GM12878 (cell line): ENCODE measurements around the gene EPHB2. TPM values are rescaled to one million over a fixed set of nuclear protein-coding genes. Genes with fewer than 3 reads are reported as not detected.

Experiments used
- ATAC-seq: fragments of 200-7000 bp; cut with Tn5 transposase; 3 replicates; pipeline ENCODE4 v1.9.1; 2020; ENCODE audit warnings: mild to moderate bottlenecking, moderate library complexity
- BruUV-seq: library from RNA; stranded (reverse); fragments of 400-500 nt; replicated peaks from 2 replicates; lab custom pipeline; 2021; lab: Mats Ljungman, UMichigan
- CTCF ChIA-PET: fragments of 300-600 bp; sonication (Branson Sonifier 250); formaldehyde crosslinking; extraction: SDS; loops from one replicate; lab custom pipeline; 2021; ENCODE audit warnings: inconsistent platforms; lab: Yijun Ruan, JAX
- POLR2A ChIA-PET: fragments of 350-600 bp; formaldehyde crosslinking; extraction: SDS; loops from one replicate; lab custom pipeline; 2021; ENCODE audit warnings: inconsistent platforms; lab: Charles Lee
- RAD21 ChIA-PET: fragments of 300-600 bp; sonication (Branson Sonifier 250); formaldehyde crosslinking; loops from one replicate; lab custom pipeline; 2023; ENCODE audit warnings: antibody characterized with exemption; ENCODE audit not compliant: unreplicated experiment; lab: Charles Lee
- SMC1A ChIA-PET: fragments of 300-600 bp; sonication (Branson Sonifier 250); formaldehyde crosslinking; loops from one replicate; lab custom pipeline; 2023; ENCODE audit not compliant: unreplicated experiment, uncharacterized antibody; lab: Charles Lee
- DNase-seq: peaks from one replicate; pipeline ENCODE4 v3.0.0-alpha.2; 2011; ENCODE audit warnings: low read depth, low spot score
- FAIRE-seq: peaks from 3 replicates; lab custom pipeline; 2011; peaks lifted over from hg19 to GRCh38; lab: Jason Lieb, UNC
- H2AFZ ChIP-seq: 2 replicates; pipeline ENCODE4 v1.6.0; 2011; ENCODE audit warnings: low read depth, low read length, control low read depth; ENCODE audit not compliant: control insufficient read depth
- H3K27ac ChIP-seq: 2 replicates; pipeline ENCODE4 v1.5.1; 2011; ENCODE audit warnings: control low read depth; ENCODE audit not compliant: control insufficient read depth, insufficient read depth
- H3K27me3 ChIP-seq, 2 experiments: replicated peaks in 1 of 2; 2 replicates each; pipeline versions ENCODE4 v1.6.0 to v1.6.1; 2011; ENCODE audit warnings: low read length in 1 of 2; ENCODE audit not compliant: control insufficient read depth in 2 of 2, insufficient read depth in 2 of 2
- H3K36me3 ChIP-seq, 2 experiments: 2 replicates each; pipeline ENCODE4 v1.5.1; 2011; ENCODE audit warnings: low read length in 1 of 2; ENCODE audit not compliant: control insufficient read depth in 2 of 2, insufficient read depth in 2 of 2
- H3K4me1 ChIP-seq: 2 replicates; pipeline ENCODE4 v1.6.1; 2011; ENCODE audit warnings: mild to moderate bottlenecking, low read length, moderate library complexity, mixed read lengths; ENCODE audit not compliant: control insufficient read depth, insufficient read depth
- H3K4me2 ChIP-seq: 2 replicates; pipeline ENCODE4 v1.6.0; 2011; ENCODE audit warnings: control low read depth; ENCODE audit not compliant: control insufficient read depth, insufficient read depth
- H3K4me3 ChIP-seq: fragments of 200-600 bp; sonication (generic); 2 replicates; pipeline ENCODE4 v1.5.1; 2016
- H3K79me2 ChIP-seq: 2 replicates; pipeline ENCODE4 v1.6.0; 2011; ENCODE audit warnings: low read length; ENCODE audit not compliant: control insufficient read depth, insufficient read depth
- H3K9ac ChIP-seq: 2 replicates; pipeline ENCODE4 v1.8.0; 2011; ENCODE audit warnings: low read length, control low read depth, mixed read lengths; ENCODE audit not compliant: control insufficient read depth, insufficient read depth
- H3K9me3 ChIP-seq: replicated peaks from 3 replicates; pipeline ENCODE4 v1.5.1; 2011; ENCODE audit warnings: mild to moderate bottlenecking, low read length; ENCODE audit not compliant: control insufficient read depth, insufficient read depth
- H4K20me1 ChIP-seq: 2 replicates; pipeline ENCODE4 v1.6.0; 2011; ENCODE audit not compliant: control insufficient read depth, insufficient read depth
- ESRRA ChIP-seq: IDR thresholded peaks from 2 replicates; pipeline ENCODE4 v1.6.1; 2012; ENCODE audit warnings: mild to moderate bottlenecking, low read length, improper control_type of control experiment
- GATAD2B ChIP-seq: fragments of 450-650 bp; conservative IDR thresholded peaks from 2 replicates; pipeline ENCODE4 v1.6.1; 2017; ENCODE audit warnings: low read depth, mild to moderate bottlenecking, moderate library complexity
- IRF4 ChIP-seq: IDR thresholded peaks from 2 replicates; pipeline ENCODE4 v1.6.1; 2011; ENCODE audit warnings: low read depth, low read length
- NR2C1 ChIP-seq: fragments of 450-650 bp; IDR thresholded peaks from 2 replicates; pipeline ENCODE4 v1.6.1; 2017; ENCODE audit warnings: antibody characterized with exemption, mild to moderate bottlenecking, moderate library complexity
- NR2F1 ChIP-seq: fragments of 450-650 bp; conservative IDR thresholded peaks from 2 replicates; pipeline ENCODE4 v1.6.1; 2017; ENCODE audit warnings: mild to moderate bottlenecking
- TARDBP ChIP-seq: IDR thresholded peaks from 2 replicates; pipeline ENCODE4 v1.6.1; 2016; ENCODE audit warnings: borderline replicate concordance
- WGBS: methylation state at CpG from one replicate; pipeline ENCODE4 v1.1.6; 2016; ENCODE audit warnings: low lambda C conversion rate; ENCODE audit not compliant: insufficient replicate concordance, insufficient coverage; ENCODE audit errors: missing lambda C conversion rate; 5-methylcytosine and 5-hydroxymethylcytosine counted together
- in situ Hi-C: fragments of 300-500 bp; cut with MboI; formaldehyde crosslinking; loops from 9 replicates; pipeline ENCODE4 v1.14.3; 2018; ENCODE audit warnings: mixed read lengths
- intact Hi-C: fragments of 100-400 bp; cut with micrococcal nuclease; formaldehyde crosslinking; loops from one replicate; pipeline ENCODE4 v1.14.2; 2022; ENCODE audit not compliant: unreplicated experiment
- polyA plus RNA-seq, 11 experiments: library from polyadenylated mRNA; depleted of rRNA in 4 of 11; unstranded in 6 of 11; stranded (reverse) in 5 of 11; fragments of >200 nt; fragmentation: Nextera tagmentation in 4 of 11; fragmentation: Illumina TruSeq in 1 of 11; extraction: Ambion mirVana in 4 of 11; extraction: Trizol in 1 of 11; gene quantifications; 1 replicate in 1 of 11; 2 replicates in 10 of 11; pipeline versions ENCODE4 v1.2.1 to v1.2.3, GENCODE V29; 2011 to 2016; ENCODE audit warnings: inconsistent platforms in 2 of 11, missing spikeins in 2 of 11, low read depth in 1 of 11
- total RNA-seq, 4 experiments: library from RNA; depleted of rRNA in 3 of 4; stranded (reverse); fragments of >200 nt in 3 of 4; fragmentation: Illumina TruSeq in 1 of 4; extraction: Trizol in 1 of 4; gene quantifications; 2 replicates each; pipeline versions ENCODE4 v1.2.1 to v1.2.3, GENCODE V29; 2013 to 2021
- TF ChIP-seq, protein P1 (sequence below): fragments of 450-650 bp; IDR thresholded peaks from 2 replicates; pipeline ENCODE4 v1.6.1; 2017; ENCODE audit warnings: low read depth, mild to moderate bottlenecking, moderate library complexity
- TF ChIP-seq, protein P2 (sequence below): IDR thresholded peaks from 2 replicates; pipeline ENCODE4 v1.6.1; 2011; ENCODE audit warnings: low read depth, mild to moderate bottlenecking, low read length, moderate library complexity, borderline replicate concordance; ENCODE audit errors: extremely low read depth
- TF ChIP-seq, protein P3 (sequence below): fragments of 450-650 bp; IDR thresholded peaks from 2 replicates; pipeline ENCODE4 v1.6.1; 2017; ENCODE audit warnings: antibody characterized with exemption, mild to moderate bottlenecking, moderate library complexity
- TF ChIP-seq, protein P4 (sequence below): IDR thresholded peaks from 2 replicates; pipeline ENCODE4 v1.6.1; 2012; ENCODE audit warnings: low read length, inconsistent platforms

EPHB2 gene
- total and polyA plus RNA-seq, 10 of the 15 experiments (the other 5 are each of a cell fraction or from before 2014, with no cell fraction given): 0.13 to 3.3 (median 0.92) TPM

DNA sequence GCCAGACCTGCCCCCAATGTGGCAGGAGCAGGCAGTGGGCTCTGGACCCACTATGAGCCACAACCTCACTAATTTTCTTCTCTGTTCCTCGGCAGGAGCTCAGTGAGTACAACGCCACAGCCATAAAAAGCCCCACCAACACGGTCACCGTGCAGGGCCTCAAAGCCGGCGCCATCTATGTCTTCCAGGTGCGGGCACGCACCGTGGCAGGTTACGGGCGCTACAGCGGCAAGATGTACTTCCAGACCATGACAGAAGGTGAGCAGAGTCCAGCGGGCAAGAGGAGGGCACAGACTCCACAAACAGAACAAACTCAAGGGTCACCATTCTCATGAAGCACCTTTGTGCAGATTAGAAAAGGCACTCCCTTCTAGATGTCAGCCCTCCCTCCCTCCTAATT, 182.2 kb downstream of the EPHB2 start:
- POLR2A ChIA-PET: no interaction called here
- 61% methylated on average over 13 of the region's 13 CpGs for WGBS
- in situ Hi-C loops: no loop called here

DNA sequence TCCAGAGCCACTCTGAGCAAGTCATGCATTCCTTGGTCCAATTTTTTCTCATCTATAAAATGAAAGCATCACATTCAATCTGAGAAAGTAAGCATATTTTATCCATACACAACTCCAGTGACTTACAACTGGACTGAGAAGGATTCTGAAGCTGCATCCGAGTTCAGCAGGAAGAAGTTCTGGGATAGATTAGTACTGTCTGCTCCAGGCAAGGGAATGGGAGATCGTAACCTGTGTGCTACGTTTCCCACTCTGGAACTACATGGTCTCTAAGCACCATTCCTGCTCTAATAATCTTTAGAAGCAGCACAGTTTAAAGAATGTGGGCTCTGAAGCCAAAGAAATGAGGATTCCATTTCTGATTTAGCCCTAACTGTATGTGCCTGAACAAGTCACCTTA, 182.7 kb downstream of the EPHB2 start:
- no peak for FAIRE-seq
- H3K27me3 ChIP-seq: peaks cover 0 to 2% of the 10 kb centered on the region in 2 experiments; a peak in 1 of 4 replicates
- ATAC-seq: no peak
- intact Hi-C loops: no loop called here
- H3K9ac ChIP-seq: no peak overlapping the region
- H3K4me3 ChIP-seq: no peak overlapping the region
- ChIA-PET POLR2A (no interaction called here), SMC1A (no interaction called here), CTCF (no interaction called here)
- H2AFZ ChIP-seq: no peak overlapping the region
- BruUV-seq: no TSS peak
- no peak overlapping the region for H3K27ac ChIP-seq
- TF ChIP-seq, protein P1, sequence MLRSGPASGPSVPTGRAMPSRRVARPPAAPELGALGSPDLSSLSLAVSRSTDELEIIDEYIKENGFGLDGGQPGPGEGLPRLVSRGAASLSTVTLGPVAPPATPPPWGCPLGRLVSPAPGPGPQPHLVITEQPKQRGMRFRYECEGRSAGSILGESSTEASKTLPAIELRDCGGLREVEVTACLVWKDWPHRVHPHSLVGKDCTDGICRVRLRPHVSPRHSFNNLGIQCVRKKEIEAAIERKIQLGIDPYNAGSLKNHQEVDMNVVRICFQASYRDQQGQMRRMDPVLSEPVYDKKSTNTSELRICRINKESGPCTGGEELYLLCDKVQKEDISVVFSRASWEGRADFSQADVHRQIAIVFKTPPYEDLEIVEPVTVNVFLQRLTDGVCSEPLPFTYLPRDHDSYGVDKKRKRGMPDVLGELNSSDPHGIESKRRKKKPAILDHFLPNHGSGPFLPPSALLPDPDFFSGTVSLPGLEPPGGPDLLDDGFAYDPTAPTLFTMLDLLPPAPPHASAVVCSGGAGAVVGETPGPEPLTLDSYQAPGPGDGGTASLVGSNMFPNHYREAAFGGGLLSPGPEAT: no peak
- TF ChIP-seq IRF4 (no peak), TARDBP (no peak), NR2F1 (no peak), GATAD2B (no peak)
- TF ChIP-seq, protein P2, sequence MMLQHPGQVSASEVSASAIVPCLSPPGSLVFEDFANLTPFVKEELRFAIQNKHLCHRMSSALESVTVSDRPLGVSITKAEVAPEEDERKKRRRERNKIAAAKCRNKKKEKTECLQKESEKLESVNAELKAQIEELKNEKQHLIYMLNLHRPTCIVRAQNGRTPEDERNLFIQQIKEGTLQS: no peak
- TF ChIP-seq, protein P3, sequence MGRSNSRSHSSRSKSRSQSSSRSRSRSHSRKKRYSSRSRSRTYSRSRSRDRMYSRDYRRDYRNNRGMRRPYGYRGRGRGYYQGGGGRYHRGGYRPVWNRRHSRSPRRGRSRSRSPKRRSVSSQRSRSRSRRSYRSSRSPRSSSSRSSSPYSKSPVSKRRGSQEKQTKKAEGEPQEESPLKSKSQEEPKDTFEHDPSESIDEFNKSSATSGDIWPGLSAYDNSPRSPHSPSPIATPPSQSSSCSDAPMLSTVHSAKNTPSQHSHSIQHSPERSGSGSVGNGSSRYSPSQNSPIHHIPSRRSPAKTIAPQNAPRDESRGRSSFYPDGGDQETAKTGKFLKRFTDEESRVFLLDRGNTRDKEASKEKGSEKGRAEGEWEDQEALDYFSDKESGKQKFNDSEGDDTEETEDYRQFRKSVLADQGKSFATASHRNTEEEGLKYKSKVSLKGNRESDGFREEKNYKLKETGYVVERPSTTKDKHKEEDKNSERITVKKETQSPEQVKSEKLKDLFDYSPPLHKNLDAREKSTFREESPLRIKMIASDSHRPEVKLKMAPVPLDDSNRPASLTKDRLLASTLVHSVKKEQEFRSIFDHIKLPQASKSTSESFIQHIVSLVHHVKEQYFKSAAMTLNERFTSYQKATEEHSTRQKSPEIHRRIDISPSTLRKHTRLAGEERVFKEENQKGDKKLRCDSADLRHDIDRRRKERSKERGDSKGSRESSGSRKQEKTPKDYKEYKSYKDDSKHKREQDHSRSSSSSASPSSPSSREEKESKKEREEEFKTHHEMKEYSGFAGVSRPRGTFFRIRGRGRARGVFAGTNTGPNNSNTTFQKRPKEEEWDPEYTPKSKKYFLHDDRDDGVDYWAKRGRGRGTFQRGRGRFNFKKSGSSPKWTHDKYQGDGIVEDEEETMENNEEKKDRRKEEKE: no peak
- TF ChIP-seq, all 136 proteins: peak for 0
- H3K36me3 ChIP-seq: no peaks in the 10 kb centered on the region
- H3K79me2 ChIP-seq: no peaks in the 10 kb centered on the region
- H3K4me2 ChIP-seq: no peak overlapping the region
- WGBS: 0% methylated on average over 3 of the region's 3 CpGs
- H3K4me1 ChIP-seq: no peaks in the 10 kb centered on the region
- DNase-seq: no peak
- no peaks in the 10 kb centered on the region for H3K9me3 ChIP-seq
- RAD21 ChIA-PET: no interaction called here
- H4K20me1 ChIP-seq: no peaks in the 10 kb centered on the region
- in situ Hi-C loops: no loop called here

More for the DNA sequence above, 182.2 kb downstream of the EPHB2 start:
- Histone ChIP-seq H2AFZ (no peak overlapping the region), H3K27me3 (peaks cover 0 to 2% of the 10 kb centered on the region in 2 experiments; a peak in 1 of 4 replicates), H4K20me1 (no peaks in the 10 kb centered on the region), H3K4me3 (no peak overlapping the region), H3K4me2 (no peak overlapping the region), H3K27ac (no peak overlapping the region), H3K36me3 (no peaks in the 10 kb centered on the region), H3K4me1 (no peaks in the 10 kb centered on the region), H3K9ac (no peak overlapping the region), H3K9me3 (no peaks in the 10 kb centered on the region), H3K79me2 (no peaks in the 10 kb centered on the region)
- no TSS peak for BruUV-seq
- ChIA-PET RAD21 (no interaction called here), CTCF (no interaction called here), SMC1A (no interaction called here)
- ATAC-seq (no peak), FAIRE-seq (no peak), DNase-seq (no peak)
- TF ChIP-seq, protein P4, sequence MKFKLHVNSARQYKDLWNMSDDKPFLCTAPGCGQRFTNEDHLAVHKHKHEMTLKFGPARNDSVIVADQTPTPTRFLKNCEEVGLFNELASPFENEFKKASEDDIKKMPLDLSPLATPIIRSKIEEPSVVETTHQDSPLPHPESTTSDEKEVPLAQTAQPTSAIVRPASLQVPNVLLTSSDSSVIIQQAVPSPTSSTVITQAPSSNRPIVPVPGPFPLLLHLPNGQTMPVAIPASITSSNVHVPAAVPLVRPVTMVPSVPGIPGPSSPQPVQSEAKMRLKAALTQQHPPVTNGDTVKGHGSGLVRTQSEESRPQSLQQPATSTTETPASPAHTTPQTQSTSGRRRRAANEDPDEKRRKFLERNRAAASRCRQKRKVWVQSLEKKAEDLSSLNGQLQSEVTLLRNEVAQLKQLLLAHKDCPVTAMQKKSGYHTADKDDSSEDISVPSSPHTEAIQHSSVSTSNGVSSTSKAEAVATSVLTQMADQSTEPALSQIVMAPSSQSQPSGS: no peak
- TF ChIP-seq NR2C1: no peak
- no peak for TF ChIP-seq ESRRA
- intact Hi-C loops: no loop called here
